Measurements from ENCODE around the gene DCC. TPM values are rescaled to one million over a fixed set of nuclear protein-coding genes. Genes with fewer than 3 reads are reported as not detected.

DCC gene
- total RNA-seq, 1 experiment from 2014 or later: 0.72 TPM

GRCh38 chr18:52442686-52443085 lies 102.7 kb downstream of the DCC start:
- ChIA-PET POLR2A (no interaction called here), CTCF (no interaction called here)
- no peak overlapping the region for H3K27ac Mint-ChIP-seq
- no peak for ATAC-seq
- no peaks in the 10 kb centered on the region for H3K36me3 Mint-ChIP-seq
- no peak for DNase-seq (ENCODE audit: low spot score)
- H3K4me1 Mint-ChIP-seq: peaks cover 15% of the 10 kb centered on the region
- no peaks in the 10 kb centered on the region for H3K27me3 Mint-ChIP-seq (ENCODE audit: low read depth)
- peaks cover 14% of the 10 kb centered on the region for H3K9me3 Mint-ChIP-seq
- TF ChIP-seq ZNF512 (CRISPR knock-in tag; IDR thresholded peaks at IDR 0.05; ENCODE audit: borderline replicate concordance): no peak
- TF ChIP-seq HMGA2 (CRISPR knock-in tag; IDR thresholded peaks at IDR 0.05): no peak
- TF ChIP-seq ELF4 (CRISPR knock-in tag; IDR thresholded peaks at IDR 0.05; ENCODE audit: low read depth): no peak
- TF ChIP-seq TEAD4 (CRISPR knock-in tag; IDR thresholded peaks at IDR 0.05): no peak
- TF ChIP-seq NFATC4 (CRISPR knock-in tag; IDR thresholded peaks at IDR 0.05): no peak
- TF ChIP-seq FOXP1 (CRISPR knock-in tag; IDR thresholded peaks at IDR 0.05; ENCODE audit: borderline replicate concordance): no peak
- no peak for TF ChIP-seq GABPB1 (CRISPR knock-in tag; IDR thresholded peaks at IDR 0.05)
- no peak for TF ChIP-seq RORB (CRISPR knock-in tag; IDR thresholded peaks at IDR 0.05)
- no peak for TF ChIP-seq SMAD3 (CRISPR knock-in tag; IDR thresholded peaks at IDR 0.05; ENCODE audit: borderline replicate concordance)
- no peak overlapping the region for H3K4me3 Mint-ChIP-seq

GRCh38 chr18:52451256-52451655 lies 111.3 kb downstream of the DCC start:
- Mint-ChIP-seq H3K27me3 (ENCODE audit: low read depth) (no peaks in the 10 kb centered on the region), H3K4me1 (0 out of 2 replicates have a peak, but pooled peaks cover 6% of the 10 kb centered on the region), H3K9me3 (peaks cover 32% of the 10 kb centered on the region), H3K36me3 (peaks cover 10% of the 10 kb centered on the region; the same call in 1 of the 2 replicates), H3K27ac (no peak overlapping the region), H3K4me3 (no peak overlapping the region)
- DNase-seq (ENCODE audit: low spot score) (no peak), ATAC-seq (no peak)
- ChIA-PET POLR2A (no interaction called here), CTCF (interaction anchor here (0.5 to 1.2 kb wide), 3 partner anchors 18 to 109 kb away, joined by 3 read pairs; no protein-coding TSS in a partner anchor)
- TF ChIP-seq ATF3 (CRISPR knock-in tag; conservative IDR thresholded peaks at IDR 0.05): no peak
- TF ChIP-seq NR1H2 (CRISPR knock-in tag; IDR thresholded peaks at IDR 0.05): no peak
- TF ChIP-seq, protein P1, sequence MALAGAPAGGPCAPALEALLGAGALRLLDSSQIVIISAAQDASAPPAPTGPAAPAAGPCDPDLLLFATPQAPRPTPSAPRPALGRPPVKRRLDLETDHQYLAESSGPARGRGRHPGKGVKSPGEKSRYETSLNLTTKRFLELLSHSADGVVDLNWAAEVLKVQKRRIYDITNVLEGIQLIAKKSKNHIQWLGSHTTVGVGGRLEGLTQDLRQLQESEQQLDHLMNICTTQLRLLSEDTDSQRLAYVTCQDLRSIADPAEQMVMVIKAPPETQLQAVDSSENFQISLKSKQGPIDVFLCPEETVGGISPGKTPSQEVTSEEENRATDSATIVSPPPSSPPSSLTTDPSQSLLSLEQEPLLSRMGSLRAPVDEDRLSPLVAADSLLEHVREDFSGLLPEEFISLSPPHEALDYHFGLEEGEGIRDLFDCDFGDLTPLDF (CRISPR knock-in tag; IDR thresholded peaks at IDR 0.05): no peak

- no peak overlapping the region for H3K27ac Mint-ChIP-seq
- no peaks in the 10 kb centered on the region for H3K27me3 Mint-ChIP-seq (ENCODE audit: low read depth)
- 0 out of 2 replicates have a peak, but pooled peaks cover 6% of the 10 kb centered on the region for H3K4me1 Mint-ChIP-seq
- peaks cover 10% of the 10 kb centered on the region; the same call in 1 of the 2 replicates for H3K36me3 Mint-ChIP-seq
- ChIA-PET CTCF (interaction anchor here (0.5 to 1.2 kb wide), 3 partner anchors 18 to 110 kb away, joined by 3 read pairs; no protein-coding TSS in a partner anchor), POLR2A (no interaction called here)
- no peak overlapping the region for H3K4me3 Mint-ChIP-seq
- DNase-seq (ENCODE audit: low spot score) (no peak), ATAC-seq (peak; percentile 46; the same call in 1 of the 2 replicates)
- TF ChIP-seq, protein P2, sequence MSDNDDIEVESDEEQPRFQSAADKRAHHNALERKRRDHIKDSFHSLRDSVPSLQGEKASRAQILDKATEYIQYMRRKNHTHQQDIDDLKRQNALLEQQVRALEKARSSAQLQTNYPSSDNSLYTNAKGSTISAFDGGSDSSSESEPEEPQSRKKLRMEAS (CRISPR knock-in tag; IDR thresholded peaks at IDR 0.05): no peak
- TF ChIP-seq ZMAT4 (CRISPR knock-in tag; IDR thresholded peaks at IDR 0.05): no peak
- TF ChIP-seq ZNF263 (CRISPR knock-in tag; IDR thresholded peaks at IDR 0.05; ENCODE audit: low read depth): no peak
- H3K9me3 Mint-ChIP-seq: peaks cover 26% of the 10 kb centered on the region
Observed at GRCh38 chr18:52451851-52452250, 111.9 kb downstream of the DCC start.

GRCh38 chr18:52452427-52452826 lies 112.4 kb downstream of the DCC start:
- Mint-ChIP-seq H3K4me3 (no peak overlapping the region), H3K4me1 (0 out of 2 replicates have a peak, but pooled peaks cover 6% of the 10 kb centered on the region), H3K36me3 (peaks cover 10% of the 10 kb centered on the region; the same call in 1 of the 2 replicates), H3K27ac (no peak overlapping the region), H3K27me3 (ENCODE audit: low read depth) (no peaks in the 10 kb centered on the region), H3K9me3 (peaks cover 20% of the 10 kb centered on the region)
- POLR2A ChIA-PET: no interaction called here
- no peak for DNase-seq (ENCODE audit: low spot score)
- ATAC-seq: no peak
- CTCF ChIA-PET: interaction anchor here (1.2 kb wide), 1 partner anchor 57 kb away, joined by 3 read pairs; no protein-coding TSS in a partner anchor
- TF ChIP-seq KAT7 (CRISPR knock-in tag; IDR thresholded peaks at IDR 0.05; ENCODE audit: borderline replicate concordance) (no peak), JAZF1 (CRISPR knock-in tag; IDR thresholded peaks at IDR 0.05) (no peak), PREB (CRISPR knock-in tag; IDR thresholded peaks at IDR 0.05; ENCODE audit: borderline replicate concordance) (no peak), CTCF (IDR thresholded peaks at IDR 0.05) (no peak), ZNF396 (CRISPR knock-in tag; IDR thresholded peaks at IDR 0.05; ENCODE audit: borderline replicate concordance) (no peak), MXD4 (CRISPR knock-in tag; IDR thresholded peaks at IDR 0.05; ENCODE audit: borderline replicate concordance) (no peak), TEAD4 (CRISPR knock-in tag; IDR thresholded peaks at IDR 0.05) (no peak)
- TF ChIP-seq, protein P3, sequence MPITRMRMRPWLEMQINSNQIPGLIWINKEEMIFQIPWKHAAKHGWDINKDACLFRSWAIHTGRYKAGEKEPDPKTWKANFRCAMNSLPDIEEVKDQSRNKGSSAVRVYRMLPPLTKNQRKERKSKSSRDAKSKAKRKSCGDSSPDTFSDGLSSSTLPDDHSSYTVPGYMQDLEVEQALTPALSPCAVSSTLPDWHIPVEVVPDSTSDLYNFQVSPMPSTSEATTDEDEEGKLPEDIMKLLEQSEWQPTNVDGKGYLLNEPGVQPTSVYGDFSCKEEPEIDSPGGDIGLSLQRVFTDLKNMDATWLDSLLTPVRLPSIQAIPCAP (CRISPR knock-in tag; IDR thresholded peaks at IDR 0.05): no peak
